Mesothelial cell of epicardium (in vitro differentiated cells): ENCODE results near the gene PIGS. TPM values are rescaled to one million over a fixed set of nuclear protein-coding genes. Genes with fewer than 3 reads are reported as not detected.

Source experiments
- DNase-seq, 2 experiments: peaks; one replicate each; pipeline ENCODE4 v3.0.0; 2021; ENCODE audit warnings: low spot score in 2 of 2; ENCODE audit not compliant: unreplicated experiment in 2 of 2
- H3K27ac Mint-ChIP-seq: 2 replicates; pipeline ENCODE4 v1.8.0; 2021; ENCODE audit warnings: mixed read lengths
- H3K27me3 Mint-ChIP-seq: 2 replicates; pipeline ENCODE4 v1.8.0; 2021; ENCODE audit warnings: low read depth, mixed read lengths
- H3K36me3 Mint-ChIP-seq: 2 replicates; pipeline ENCODE4 v1.8.0; 2021; ENCODE audit warnings: mixed read lengths
- H3K4me1 Mint-ChIP-seq: 2 replicates; pipeline ENCODE4 v1.8.0; 2021; ENCODE audit warnings: mixed read lengths
- H3K4me3 Mint-ChIP-seq: 2 replicates; pipeline ENCODE4 v1.8.0; 2021; ENCODE audit warnings: mild to moderate bottlenecking, moderate library complexity, mixed read lengths
- H3K9me3 Mint-ChIP-seq: 2 replicates; pipeline ENCODE4 v1.8.0; 2021; ENCODE audit warnings: mixed read lengths
- total RNA-seq: library from RNA; stranded (reverse); gene quantifications from 3 replicates; pipeline ENCODE4 v1.2.1, GENCODE V29; 2021
- TF ChIP-seq, protein P1 (sequence below): fragments of 200-600 bp; sonication (generic); IDR thresholded peaks from one replicate; pipeline ENCODE4 v1.5.0; 2021; ENCODE audit warnings: antibody characterized with exemption; ENCODE audit not compliant: unreplicated experiment

The PIGS gene
- total RNA-seq, 1 donor from 2014 or later: 80.7 TPM

DNA sequence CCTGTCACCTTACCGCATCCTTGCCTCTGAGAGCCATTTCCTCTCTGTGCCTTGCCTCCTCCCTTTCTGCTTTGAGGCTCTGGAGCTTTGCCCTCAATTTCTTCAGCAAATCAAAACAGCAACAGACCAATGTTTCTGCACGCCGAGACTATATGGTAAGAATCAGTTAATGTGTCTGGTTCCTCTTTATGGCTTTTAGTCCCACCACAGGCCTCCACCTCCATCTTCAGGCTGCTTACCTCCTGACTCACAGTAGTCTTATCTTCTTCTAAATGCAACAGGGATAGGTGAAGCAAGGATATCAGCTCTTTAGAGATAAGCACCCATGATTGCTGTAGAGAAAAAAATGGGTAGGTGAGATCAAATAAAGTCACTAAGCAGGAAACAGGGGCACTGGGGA, 14.5 kb upstream of the PIGS start:
- Mint-ChIP-seq H3K4me1 (no peaks in the 10 kb centered on the region), H3K27ac (no peak overlapping the region), H3K27me3 (no peaks in the 10 kb centered on the region), H3K36me3 (peaks cover 13% of the 10 kb centered on the region), H3K9me3 (no peaks in the 10 kb centered on the region), H3K4me3 (no peak overlapping the region)
- no peak for DNase-seq
- TF ChIP-seq, protein P1, sequence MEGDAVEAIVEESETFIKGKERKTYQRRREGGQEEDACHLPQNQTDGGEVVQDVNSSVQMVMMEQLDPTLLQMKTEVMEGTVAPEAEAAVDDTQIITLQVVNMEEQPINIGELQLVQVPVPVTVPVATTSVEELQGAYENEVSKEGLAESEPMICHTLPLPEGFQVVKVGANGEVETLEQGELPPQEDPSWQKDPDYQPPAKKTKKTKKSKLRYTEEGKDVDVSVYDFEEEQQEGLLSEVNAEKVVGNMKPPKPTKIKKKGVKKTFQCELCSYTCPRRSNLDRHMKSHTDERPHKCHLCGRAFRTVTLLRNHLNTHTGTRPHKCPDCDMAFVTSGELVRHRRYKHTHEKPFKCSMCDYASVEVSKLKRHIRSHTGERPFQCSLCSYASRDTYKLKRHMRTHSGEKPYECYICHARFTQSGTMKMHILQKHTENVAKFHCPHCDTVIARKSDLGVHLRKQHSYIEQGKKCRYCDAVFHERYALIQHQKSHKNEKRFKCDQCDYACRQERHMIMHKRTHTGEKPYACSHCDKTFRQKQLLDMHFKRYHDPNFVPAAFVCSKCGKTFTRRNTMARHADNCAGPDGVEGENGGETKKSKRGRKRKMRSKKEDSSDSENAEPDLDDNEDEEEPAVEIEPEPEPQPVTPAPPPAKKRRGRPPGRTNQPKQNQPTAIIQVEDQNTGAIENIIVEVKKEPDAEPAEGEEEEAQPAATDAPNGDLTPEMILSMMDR: no peak

DNA sequence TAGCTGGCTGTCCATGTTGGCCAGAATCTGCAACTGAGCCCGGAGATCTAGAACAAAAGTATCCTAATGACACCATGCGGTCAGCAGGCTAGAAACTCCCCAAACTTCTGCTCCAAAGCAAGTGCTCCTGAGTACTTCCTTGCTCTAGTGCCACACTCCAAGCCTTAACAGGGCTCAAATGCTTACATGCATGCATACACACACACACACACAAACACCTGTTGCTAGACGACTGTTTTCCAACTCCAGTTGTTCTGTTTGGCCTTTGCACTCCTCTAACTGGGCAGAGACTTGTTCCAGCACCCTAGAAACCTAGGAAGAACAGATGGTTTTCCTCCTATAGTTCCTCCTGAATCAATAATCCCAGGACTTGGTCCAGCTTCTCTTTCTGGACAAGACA, 13.1 kb upstream of the PIGS start:
- TF ChIP-seq, protein P1: no peak
- no peaks in the 10 kb centered on the region for H3K4me1 Mint-ChIP-seq
- no peaks in the 10 kb centered on the region for H3K27me3 Mint-ChIP-seq
- H3K27ac Mint-ChIP-seq: no peak overlapping the region
- H3K9me3 Mint-ChIP-seq: no peaks in the 10 kb centered on the region
- DNase-seq: no peak
- peaks cover 15% of the 10 kb centered on the region for H3K36me3 Mint-ChIP-seq
- H3K4me3 Mint-ChIP-seq: no peak overlapping the region

DNA sequence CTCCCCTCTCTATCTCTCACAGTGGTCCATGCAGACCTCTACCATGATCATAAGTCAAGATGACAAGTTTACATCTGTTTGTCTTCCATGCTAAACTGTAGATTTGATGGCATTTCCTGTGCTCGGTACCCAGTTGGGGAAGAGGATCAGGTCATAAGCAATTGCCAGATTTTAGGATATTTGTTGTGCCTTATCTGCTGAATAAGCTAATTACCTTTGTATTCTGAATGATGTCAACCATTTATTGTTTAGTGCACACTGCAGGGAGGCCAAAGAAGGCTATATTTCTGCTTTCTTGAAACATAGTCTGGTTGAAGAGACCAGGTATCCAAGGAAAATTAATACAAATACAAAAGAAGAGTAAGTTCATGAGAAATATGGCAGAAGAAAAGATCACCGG, 11.2 kb upstream of the PIGS start:
- H3K27me3 Mint-ChIP-seq: no peaks in the 10 kb centered on the region
- H3K4me3 Mint-ChIP-seq: no peak overlapping the region
- H3K9me3 Mint-ChIP-seq: no peaks in the 10 kb centered on the region
- no peak overlapping the region for H3K27ac Mint-ChIP-seq
- TF ChIP-seq, protein P1: no peak
- H3K36me3 Mint-ChIP-seq: peaks cover 12% of the 10 kb centered on the region
- H3K4me1 Mint-ChIP-seq: no peaks in the 10 kb centered on the region
- DNase-seq: no peak

DNA sequence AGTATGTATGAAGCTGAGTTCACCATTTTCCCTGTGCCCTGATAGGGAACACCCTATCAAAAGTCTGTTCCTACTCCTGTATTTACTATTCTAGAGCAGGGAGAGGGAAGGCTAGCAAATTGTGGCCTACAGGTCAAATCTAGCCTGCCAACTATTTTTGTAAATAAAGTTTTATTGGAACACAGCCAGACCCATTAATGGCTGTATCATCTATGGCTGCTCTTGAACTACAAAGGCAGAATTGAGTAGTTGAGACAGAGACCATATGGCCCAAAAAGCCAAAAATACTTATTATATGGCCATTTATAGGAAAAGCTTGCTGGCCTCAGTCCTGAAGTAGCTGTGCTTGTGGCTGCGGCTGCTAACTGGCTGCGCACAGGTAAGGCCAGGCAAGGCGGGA, 9.6 kb upstream of the PIGS start:
- Mint-ChIP-seq H3K27ac (no peak overlapping the region), H3K4me1 (peaks cover 7% of the 10 kb centered on the region), H3K36me3 (peaks cover 10% of the 10 kb centered on the region), H3K27me3 (no peaks in the 10 kb centered on the region), H3K4me3 (no peak overlapping the region), H3K9me3 (no peaks in the 10 kb centered on the region)
- TF ChIP-seq, protein P1: no peak
- no peak for DNase-seq

GRCh38 chr17:28579526-28579925, 8.2 kb upstream of the PIGS start:
- Mint-ChIP-seq H3K4me1 (peaks cover 8% of the 10 kb centered on the region), H3K27ac (no peak overlapping the region), H3K4me3 (no peak overlapping the region), H3K36me3 (peaks cover 5% of the 10 kb centered on the region), H3K9me3 (no peaks in the 10 kb centered on the region), H3K27me3 (no peaks in the 10 kb centered on the region)
- TF ChIP-seq, protein P1: no peak
- DNase-seq: no peak
